GM12878 (cell line): ENCODE data around the gene TRAF2. TPM values are rescaled to one million over a fixed set of nuclear protein-coding genes. Genes with fewer than 3 reads are reported as not detected.

ENCODE experiments used
- BRCA1 ChIP-seq: IDR thresholded peaks from 2 replicates; pipeline ENCODE4 v1.6.1; 2011; ENCODE audit warnings: low read depth, low read length, improper control_type of control experiment
- CHD1 ChIP-seq: IDR thresholded peaks from 2 replicates; pipeline ENCODE4 v1.6.1; 2012; ENCODE audit warnings: low read depth, low read length, improper control_type of control experiment
- EED ChIP-seq: sonication (generic); IDR thresholded peaks from 2 replicates; pipeline ENCODE4 v1.6.1; 2016; ENCODE audit warnings: antibody characterized with exemption, low read depth
- ELK1 ChIP-seq: IDR thresholded peaks from 2 replicates; pipeline ENCODE4 v1.6.1; 2012; ENCODE audit warnings: low read depth, low read length, improper control_type of control experiment
- FOXK2 ChIP-seq: fragments of 450-650 bp; IDR thresholded peaks from 2 replicates; pipeline ENCODE4 v1.6.1; 2017; ENCODE audit warnings: mild to moderate bottlenecking, moderate library complexity
- FOXM1 ChIP-seq: IDR thresholded peaks from 2 replicates; pipeline ENCODE4 v1.6.1; 2012; ENCODE audit warnings: low read depth, mild to moderate bottlenecking, inconsistent platforms, low read length, moderate library complexity
- GATAD2B ChIP-seq: fragments of 450-650 bp; conservative IDR thresholded peaks from 2 replicates; pipeline ENCODE4 v1.6.1; 2017; ENCODE audit warnings: low read depth, mild to moderate bottlenecking, moderate library complexity
- NBN ChIP-seq: fragments of 450-650 bp; IDR thresholded peaks from 2 replicates; pipeline ENCODE4 v1.6.1; 2016
- NFIC ChIP-seq: IDR thresholded peaks from 2 replicates; pipeline ENCODE4 v1.6.1; 2012; ENCODE audit warnings: low read depth, mild to moderate bottlenecking, inconsistent platforms, low read length, moderate library complexity
- NFXL1 ChIP-seq: fragments of 450-650 bp; IDR thresholded peaks from 2 replicates; pipeline ENCODE4 v1.6.1; 2017; ENCODE audit warnings: antibody characterized with exemption, mild to moderate bottlenecking, borderline replicate concordance
- NFYB ChIP-seq: IDR thresholded peaks from 2 replicates; pipeline ENCODE4 v1.6.1; 2011; ENCODE audit warnings: low read depth, mild to moderate bottlenecking, low read length, improper control_type of control experiment, moderate library complexity; ENCODE audit not compliant: insufficient read depth
- NR2C2 ChIP-seq: IDR thresholded peaks from 2 replicates; pipeline ENCODE4 v1.6.1; 2011; ENCODE audit warnings: borderline replicate concordance, low read depth; ENCODE audit not compliant: control insufficient read depth, insufficient read length
- PKNOX1 ChIP-seq: fragments of 450-650 bp; IDR thresholded peaks from 2 replicates; pipeline ENCODE4 v1.6.1; 2016; ENCODE audit warnings: mild to moderate bottlenecking
- POLR2AphosphoS5 ChIP-seq: IDR thresholded peaks from 2 replicates; pipeline ENCODE4 v1.6.1; 2011; ENCODE audit warnings: mild to moderate bottlenecking, low read length, inconsistent platforms
- RB1 ChIP-seq: fragments of 450-650 bp; formaldehyde crosslinking; IDR thresholded peaks from 2 replicates; pipeline ENCODE4 v1.6.1; 2017; ENCODE audit warnings: mild to moderate bottlenecking, borderline replicate concordance
- RFX5 ChIP-seq: IDR thresholded peaks from 2 replicates; pipeline ENCODE4 v1.6.1; 2011; ENCODE audit warnings: low read depth, low read length, improper control_type of control experiment
- SMAD5 ChIP-seq: IDR thresholded peaks from 2 replicates; pipeline ENCODE4 v1.6.1; 2016; ENCODE audit warnings: antibody characterized with exemption, low read depth
- TBL1XR1 ChIP-seq: IDR thresholded peaks from 2 replicates; pipeline ENCODE4 v1.6.1; 2012; ENCODE audit warnings: low read depth, low read length, improper control_type of control experiment
- TCF3 ChIP-seq: IDR thresholded peaks from 2 replicates; pipeline ENCODE4 v1.6.1; 2012; ENCODE audit warnings: low read depth, mild to moderate bottlenecking, low read length, borderline replicate concordance; ENCODE audit not compliant: insufficient read depth
- ZBTB11 ChIP-seq: fragments of 450-650 bp; formaldehyde crosslinking; IDR thresholded peaks from 2 replicates; pipeline ENCODE4 v1.5.0; 2022; ENCODE audit warnings: mild to moderate bottlenecking, missing genetic modification characterization
- ZBTB40 ChIP-seq: fragments of 450-650 bp; IDR thresholded peaks from 2 replicates; pipeline ENCODE4 v1.6.1; 2016; ENCODE audit warnings: mild to moderate bottlenecking, moderate library complexity, borderline replicate concordance
- ZNF207 ChIP-seq: fragments of 450-650 bp; IDR thresholded peaks from 2 replicates; pipeline ENCODE4 v1.6.1; 2014; ENCODE audit warnings: antibody characterized with exemption, mild to moderate bottlenecking, borderline replicate concordance
- polyA plus RNA-seq, 11 experiments: library from polyadenylated mRNA; depleted of rRNA in 4 of 11; unstranded in 6 of 11; stranded (reverse) in 5 of 11; fragments of >200 nt; fragmentation: Nextera tagmentation in 4 of 11; fragmentation: Illumina TruSeq in 1 of 11; extraction: Ambion mirVana in 4 of 11; extraction: Trizol in 1 of 11; gene quantifications; 1 replicate in 1 of 11; 2 replicates in 10 of 11; pipeline versions ENCODE4 v1.2.1 to v1.2.3, GENCODE V29; 2011 to 2016; ENCODE audit warnings: inconsistent platforms in 2 of 11, missing spikeins in 2 of 11, low read depth in 1 of 11
- total RNA-seq, 4 experiments: library from RNA; depleted of rRNA in 3 of 4; stranded (reverse); fragments of >200 nt in 3 of 4; fragmentation: Illumina TruSeq in 1 of 4; extraction: Trizol in 1 of 4; gene quantifications; 2 replicates each; pipeline versions ENCODE4 v1.2.1 to v1.2.3, GENCODE V29; 2013 to 2021

Gene TRAF2
- total and polyA plus RNA-seq, 10 of the 15 experiments (the other 5 are each of a cell fraction or from before 2014, with no cell fraction given) = 0.34 to 39.5 (median 18.7) TPM

- TF ChIP-seq ZBTB11 (CRISPR knock-in tag) (no peak), NFYB (no peak), POLR2AphosphoS5 (peak; percentile 94), GATAD2B (no peak; the same call in none of the 2 replicates), ZNF207 (0 out of 2 replicates have a peak, but pooled peaks have one; percentile 52), EED (no peak; the same call in 1 of the 2 replicates), TCF3 (no peak; the same call in 1 of the 2 replicates), FOXM1 (peak; percentile 45; the same call in 1 of the 2 replicates), PKNOX1 (no peak), FOXK2 (no peak), ZBTB40 (no peak), BRCA1 (no peak), CHD1 (no peak), NFXL1 (no peak), NR2C2 (no peak), ELK1 (no peak), RB1 (no peak), NFIC (no peak), NBN (0 out of 2 replicates have a peak, but pooled peaks have one; percentile 62), TBL1XR1 (peak; percentile 64), SMAD5 (no peak), RFX5 (no peak)
- TF ChIP-seq, all 136 proteins: peak for 40
Observed at GRCh38 chr9:136902259-136902821, 16.0 kb downstream of the TRAF2 start (continued).
